CD8-positive, alpha-beta memory T cell (primary cell): ENCODE results near the gene PKD1L1. TPM values are rescaled to one million over a fixed set of nuclear protein-coding genes. Genes with fewer than 3 reads are reported as not detected.

Source experiments
- polyA plus RNA-seq: library from polyadenylated mRNA; unstranded; fragments of 300-500 nt; fragmentation: Illumina TruSeq; gene quantifications from one replicate; pipeline ENCODE4 v1.2.3, GENCODE V29; 2021
- total RNA-seq, 2 experiments: library from RNA; stranded (reverse); gene quantifications; one replicate each; pipeline ENCODE4 v1.2.3, GENCODE V29; 2021

Gene PKD1L1
- total and polyA plus RNA-seq, 3 experiments from 2014 or later, result 0.02 to 0.18 (median 0.18) TPM

Other genes with a start within 250 kb of the PKD1L1 start
- 10 to 100 TPM; 64.9 to 65.0 TPM for gene HUS1, start 31.1 kb upstream of the PKD1L1 start, total RNA-seq
- 35.0 TPM for gene HUS1, start 31.1 kb upstream of the PKD1L1 start, polyA plus RNA-seq
- not detected for gene SUN3, start 80.6 kb upstream of the PKD1L1 start, total RNA-seq
- gene SUN3, start 80.6 kb upstream of the PKD1L1 start, polyA plus RNA-seq, result not detected
- under 1 TPM; 0.66 to 0.92 TPM for gene C7orf57, start 87.1 kb upstream of the PKD1L1 start, total RNA-seq
- not detected for gene C7orf57, start 87.1 kb upstream of the PKD1L1 start, polyA plus RNA-seq
- gene UPP1, start 140.8 kb upstream of the PKD1L1 start, total RNA-seq, result 10 to 100 TPM; 92.3 to 93.1 TPM
- gene UPP1, start 140.8 kb upstream of the PKD1L1 start, polyA plus RNA-seq, result 106 TPM
- gene ABCA13, start 223.0 kb upstream of the PKD1L1 start, total RNA-seq, result not detected
- not detected for gene ABCA13, start 223.0 kb upstream of the PKD1L1 start, polyA plus RNA-seq